Stimulated activated CD8-positive, alpha-beta memory T cell treated with anti-CD3 and anti-CD28 coated beads, Interleukin-7, amount 100 ng/mL, for 24 hours (primary cell): ENCODE data around the gene TRDMT1.
"Not testable (repeated sequence)": the region's sequence is repeated elsewhere in the genome, so short reads cannot be mapped to it uniquely, and the experiment has no call there.

ENCODE experiments used
- DNase-seq: peaks from one replicate; pipeline ENCODE4 v3.0.0-alpha.2; 2020; ENCODE audit warnings: low read depth

TRDMT1 gene

DNA sequence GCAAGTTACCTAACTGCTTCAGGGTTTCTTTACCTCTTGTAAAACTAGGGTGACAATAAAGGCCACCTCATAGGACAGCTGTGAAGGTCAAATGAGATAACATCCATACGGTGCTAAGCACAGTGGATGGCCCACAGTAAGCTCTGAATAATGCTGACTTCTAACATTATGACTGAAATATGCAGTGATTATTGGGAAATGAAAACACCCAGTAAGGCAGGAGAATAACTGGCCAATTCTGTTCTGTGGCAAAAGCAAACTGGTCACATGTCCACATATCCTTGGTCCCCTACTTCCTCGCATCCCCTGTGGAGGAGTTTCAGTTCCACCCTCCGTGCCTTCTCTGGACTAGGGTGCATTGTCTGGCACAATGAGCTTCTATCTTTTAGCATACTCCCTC is 73.2 kb downstream of the TRDMT1 start:
- DNase-seq, result no peak

GRCh38 chr10:17126327-17126726 is 75.1 kb downstream of the TRDMT1 start:
- no peak for DNase-seq

DNA sequence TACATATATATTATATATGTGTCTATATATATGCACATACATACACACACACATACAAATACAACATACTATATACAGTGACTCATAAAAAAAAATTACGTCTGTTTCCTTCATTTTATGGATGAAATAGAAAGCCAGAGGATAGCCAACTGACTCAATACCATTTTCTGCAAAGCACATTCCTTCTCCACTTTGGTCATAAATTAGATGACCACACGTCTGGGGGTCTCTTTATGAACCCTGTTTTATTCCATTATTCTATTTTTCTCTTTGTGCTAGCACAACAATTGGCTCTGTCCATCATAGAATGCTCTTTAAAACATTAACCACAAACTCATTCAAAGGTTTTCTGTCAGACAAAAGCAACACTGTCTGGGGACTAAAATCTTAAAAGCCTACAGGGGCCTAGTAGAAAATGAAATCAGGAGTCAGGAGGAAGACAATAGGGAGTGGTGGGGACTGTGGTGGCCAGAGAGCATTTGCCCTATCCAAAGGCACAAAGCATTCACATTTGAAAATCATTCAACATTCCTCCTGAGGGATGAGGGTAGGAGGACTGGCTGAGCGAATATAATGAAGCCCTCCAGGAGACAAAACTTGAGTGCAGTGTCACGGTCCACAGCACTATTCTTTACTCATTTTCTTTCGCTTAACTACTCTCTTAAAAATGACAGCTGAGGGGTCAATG is 76.1 kb downstream of the TRDMT1 start:
- no peak for DNase-seq

GRCh38 chr10:17123961-17124360 is 77.5 kb downstream of the TRDMT1 start:
- DNase-seq, result no peak

DNA sequence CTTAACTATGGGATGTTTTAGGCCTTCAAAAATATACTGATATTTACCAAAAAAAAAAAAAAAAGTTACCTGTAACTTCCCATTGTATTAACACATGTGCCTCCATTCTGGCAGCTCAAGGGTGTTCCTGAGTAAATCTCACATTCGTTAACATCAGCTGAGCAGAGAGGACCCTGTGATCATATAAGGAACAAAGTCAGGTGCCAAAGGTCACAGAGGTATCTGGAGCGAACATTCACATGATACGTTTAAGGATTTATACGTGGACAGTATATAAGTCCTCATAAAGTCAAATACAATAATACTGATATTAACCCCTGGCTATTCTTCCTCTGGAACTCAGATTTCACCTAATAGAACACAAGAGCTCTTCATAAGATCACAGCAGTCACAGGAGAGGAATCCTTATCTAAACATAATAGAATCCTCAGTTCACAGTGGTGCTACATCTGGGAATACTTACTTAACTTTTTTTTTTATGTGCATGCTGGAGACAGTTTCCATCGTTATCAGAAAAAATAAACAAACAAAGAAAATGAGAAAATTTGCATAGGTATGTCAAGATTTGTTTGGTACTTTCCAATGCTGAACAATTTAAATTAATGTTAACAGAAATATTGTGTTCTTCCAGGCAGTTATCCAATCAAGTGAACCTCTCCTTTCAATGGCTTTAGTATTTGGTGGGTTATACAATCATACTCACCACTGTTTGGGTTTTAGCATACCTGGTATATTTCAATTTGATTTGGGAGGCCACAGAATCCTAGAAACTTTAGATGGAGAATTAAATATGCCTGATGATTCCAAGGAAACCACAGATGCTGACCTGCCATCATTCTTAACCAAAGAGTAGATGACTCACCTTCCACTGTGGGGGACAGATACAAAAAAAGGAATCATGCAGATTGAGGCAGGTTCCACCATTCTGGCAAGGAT is 78.5 kb downstream of the TRDMT1 start:
- no peak for DNase-seq

GRCh38 chr10:17122052-17122451 is 79.4 kb downstream of the TRDMT1 start:
- DNase-seq, result no peak

- no peak for DNase-seq
Observed at GRCh38 chr10:17120694-17121093, 80.8 kb downstream of the TRDMT1 start.

DNA sequence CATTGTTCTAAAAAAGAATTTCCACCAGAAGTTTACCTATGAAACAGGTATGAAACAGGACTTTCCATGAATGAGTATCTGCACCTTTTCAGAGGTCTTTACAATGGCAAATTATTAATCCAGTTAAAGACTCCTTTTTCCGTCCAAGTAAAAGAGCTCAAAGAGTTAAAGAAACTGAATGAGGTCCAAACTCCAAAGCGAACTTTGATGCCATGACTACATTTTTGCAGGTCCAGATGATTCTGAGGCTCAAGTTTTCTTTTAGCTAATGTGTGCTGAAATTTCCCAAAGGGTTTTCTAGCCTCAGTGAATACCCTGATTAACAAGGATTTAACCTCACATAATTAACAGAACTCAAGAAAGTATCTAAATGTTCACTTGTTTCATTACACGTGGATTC is 81.6 kb downstream of the TRDMT1 start:
- no peak for DNase-seq

GRCh38 chr10:17116193-17116592 is 85.3 kb downstream of the TRDMT1 start:
- DNase-seq, result no peak

DNA sequence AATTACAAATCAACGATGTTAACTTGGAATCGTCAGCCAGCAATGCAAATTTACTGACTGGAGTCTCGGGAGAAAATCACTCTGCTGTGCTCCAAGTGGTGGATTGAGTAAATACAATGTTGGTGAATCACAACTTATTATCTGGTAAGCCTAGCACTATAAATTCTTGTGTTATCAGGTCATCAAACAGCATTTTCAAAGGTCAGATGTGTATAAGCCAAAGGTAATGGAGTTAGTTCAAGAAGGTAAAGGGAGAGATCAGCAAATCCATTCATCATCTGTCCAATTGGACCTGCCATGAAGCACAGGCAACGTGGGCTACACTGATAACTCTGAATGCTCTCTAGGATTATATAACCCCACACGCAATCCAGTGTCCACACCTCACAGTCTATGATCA is 85.8 kb downstream of the TRDMT1 start:
- no peak for DNase-seq

DNA sequence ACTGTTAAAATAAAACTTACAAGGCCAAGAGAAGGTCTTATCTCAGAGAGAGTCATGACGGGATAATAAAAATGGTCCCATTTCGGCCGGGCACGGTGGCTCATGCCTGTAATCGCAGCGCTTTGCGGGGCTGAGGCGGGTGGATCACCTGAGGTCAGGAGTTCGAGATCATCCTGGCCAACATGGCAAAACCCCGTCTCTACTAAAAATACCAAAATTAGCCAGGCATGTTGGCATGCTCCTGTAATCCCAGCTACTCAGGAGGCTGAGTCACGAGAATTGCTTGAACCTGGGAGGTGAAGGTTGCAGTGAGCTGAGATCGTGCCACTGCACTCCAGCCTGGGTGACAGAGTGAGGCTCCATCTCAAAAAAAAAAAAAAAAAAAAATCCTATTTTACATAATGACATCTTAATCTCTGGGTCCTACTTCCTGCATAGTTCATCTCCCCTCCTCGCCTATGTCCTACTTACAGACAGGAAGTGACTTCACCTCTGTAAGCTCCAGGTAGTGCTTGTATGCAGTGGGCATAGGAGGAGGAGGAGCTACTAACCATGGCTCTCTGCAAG is 86.5 kb downstream of the TRDMT1 start:
- not testable (repeated sequence) for DNase-seq

- DNase-seq, result no peak
Observed at GRCh38 chr10:17113889-17114540, 87.5 kb downstream of the TRDMT1 start.

GRCh38 chr10:17113346-17113745 is 88.1 kb downstream of the TRDMT1 start:
- DNase-seq, result no peak

DNA sequence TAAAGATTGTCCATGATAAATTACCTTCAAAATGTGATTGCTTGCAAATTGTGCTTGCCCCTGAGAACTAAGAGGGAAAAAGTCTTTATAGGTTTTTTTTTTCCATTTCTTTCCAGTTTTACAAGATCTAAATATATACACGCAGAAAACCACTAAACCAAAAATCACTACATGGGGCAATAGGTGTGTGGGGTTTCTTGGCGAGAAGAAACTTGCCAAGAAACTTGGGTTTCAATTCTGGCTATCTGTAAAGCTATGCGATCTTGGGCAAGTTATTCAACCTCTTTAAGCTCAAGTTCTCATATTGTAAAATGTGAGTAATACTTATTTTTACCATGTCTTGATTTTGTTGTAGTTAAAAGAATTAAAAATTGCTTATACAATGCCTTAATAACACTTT is 88.9 kb downstream of the TRDMT1 start:
- DNase-seq, result no peak

- DNase-seq, result no peak
Observed at GRCh38 chr10:17109475-17110207, 91.8 kb downstream of the TRDMT1 start.

DNA sequence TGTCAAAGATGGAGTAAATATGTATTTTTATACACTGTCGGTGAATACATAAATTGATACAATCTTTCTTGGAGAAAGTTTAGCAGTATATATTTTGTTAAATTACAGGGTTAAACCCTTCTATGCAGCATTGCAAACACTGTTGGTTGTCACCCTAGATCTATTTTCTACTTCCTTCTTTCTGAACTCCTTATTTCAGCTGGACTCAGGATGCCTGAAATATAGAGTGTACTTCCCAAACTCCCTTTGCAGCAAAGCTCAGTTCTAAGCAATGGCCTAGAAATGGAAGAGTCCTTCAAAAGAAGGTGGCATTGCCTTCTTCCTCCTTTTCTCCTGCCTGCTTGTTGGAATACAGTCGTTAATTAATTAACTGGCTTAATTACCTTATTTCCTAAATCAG is 92.4 kb downstream of the TRDMT1 start:
- DNase-seq, result no peak

- no peak for DNase-seq
Observed at GRCh38 chr10:17106991-17107390, 94.5 kb downstream of the TRDMT1 start.

DNA sequence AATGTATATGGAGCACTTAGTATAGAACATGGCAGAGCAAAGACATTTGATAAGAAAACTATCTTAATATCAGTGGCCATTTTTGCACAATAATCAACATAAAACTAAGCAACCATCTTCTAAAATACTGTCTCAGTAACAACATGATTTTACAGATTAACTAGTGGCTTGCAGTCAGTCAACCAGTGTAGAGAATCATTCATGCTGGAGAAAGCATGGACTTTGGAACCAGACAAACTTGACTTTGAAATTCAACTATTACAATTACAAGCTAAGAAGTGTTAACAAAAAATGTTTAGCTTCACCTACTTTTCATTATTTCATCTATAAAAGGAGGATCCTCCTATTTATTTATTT is 99.6 kb downstream of the TRDMT1 start:
- no peak for DNase-seq

GRCh38 chr10:17101257-17101909 is 100.1 kb downstream of the TRDMT1 start:
- DNase-seq, result no peak

GRCh38 chr10:17100586-17100985 is 100.9 kb downstream of the TRDMT1 start:
- no peak for DNase-seq

DNA sequence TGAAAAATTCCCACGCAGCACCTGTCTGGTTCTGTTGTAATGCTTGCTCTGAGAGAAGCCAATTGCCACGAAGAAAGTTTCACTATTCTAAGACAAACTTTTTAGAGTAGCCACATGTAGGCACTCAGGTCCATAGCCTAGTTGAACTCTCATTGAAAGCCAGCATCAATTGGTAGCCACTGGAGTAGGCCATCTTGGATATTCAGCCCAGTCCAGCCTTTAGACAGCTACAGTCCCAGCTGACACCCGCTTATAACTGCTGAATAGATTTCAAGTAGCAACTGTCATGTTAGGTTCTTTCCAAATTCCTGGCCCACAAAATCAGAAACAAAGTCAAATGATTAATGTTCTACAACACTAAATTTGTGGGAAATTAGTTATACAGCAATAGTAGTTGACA is 103.5 kb downstream of the TRDMT1 start:
- no peak for DNase-seq
